H1 (cell line): ENCODE measurements around the gene ZBTB9. TPM values are rescaled to one million over a fixed set of nuclear protein-coding genes. Genes with fewer than 3 reads are reported as not detected.

Experiments used
- CTCF ChIA-PET: fragments of 300-600 bp; sonication (Branson Sonifier 250); formaldehyde crosslinking; loops from one replicate; lab custom pipeline; 2021; ENCODE audit not compliant: partially characterized antibody; lab: Charles Lee
- POLR2A ChIA-PET: fragments of 300-600 bp; sonication (Branson Sonifier 250); formaldehyde crosslinking; loops from one replicate; lab custom pipeline; 2021; ENCODE audit warnings: inconsistent platforms; ENCODE audit not compliant: partially characterized antibody; lab: Charles Lee
- DNase-seq, 2 experiments: peaks; one replicate each; pipeline versions ENCODE4 v3.0.0 to v3.0.0-alpha.2; 2010 to 2022; ENCODE audit warnings: low spot score in 2 of 2, low read depth in 1 of 2, mixed read lengths in 1 of 2
- FAIRE-seq: peaks from 2 replicates; lab custom pipeline; 2011; peaks lifted over from hg19 to GRCh38; lab: Jason Lieb, UNC
- H2AFZ ChIP-seq: 2 replicates; pipeline ENCODE4 v1.8.1; 2012; ENCODE audit warnings: low read length, inconsistent platforms
- H2AK5ac ChIP-seq: 2 replicates; pipeline ENCODE4 v1.6.1; 2013; ENCODE audit warnings: low read depth, low read length
- H2BK120ac ChIP-seq: replicated peaks from 2 replicates; pipeline ENCODE3; 2013; ENCODE audit warnings: low read depth, low read length, inconsistent platforms
- H2BK12ac ChIP-seq: 2 replicates; pipeline ENCODE4 v1.6.1; 2013; ENCODE audit warnings: low read depth, low read length
- H2BK15ac ChIP-seq: 2 replicates; pipeline ENCODE4 v1.6.1; 2013; ENCODE audit warnings: low read length
- H2BK20ac ChIP-seq: 2 replicates; pipeline ENCODE4 v1.6.1; 2013; ENCODE audit warnings: low read length
- H2BK5ac ChIP-seq: 2 replicates; pipeline ENCODE4 v1.6.1; 2013; ENCODE audit warnings: low read depth, low read length
- H3K14ac ChIP-seq: 2 replicates; pipeline ENCODE4 v1.6.1; 2013; ENCODE audit warnings: inconsistent platforms; ENCODE audit not compliant: insufficient read length
- H3K18ac ChIP-seq: 2 replicates; pipeline ENCODE4 v1.6.1; 2013; ENCODE audit warnings: low read length; ENCODE audit errors: extremely low read depth
- H3K23ac ChIP-seq: 2 replicates; pipeline ENCODE4 v1.6.1; 2013; ENCODE audit warnings: inconsistent platforms; ENCODE audit not compliant: insufficient read length
- H3K23me2 ChIP-seq: 2 replicates; pipeline ENCODE4 v1.6.1; 2013; ENCODE audit warnings: low read depth, low read length
- H3K27ac ChIP-seq: 2 replicates; pipeline ENCODE4 v1.6.1; 2011; ENCODE audit warnings: low read depth, low read length, inconsistent platforms
- H3K27me3 ChIP-seq, 4 experiments: replicated peaks in 1 of 4; 1 replicate in 1 of 4; 2 replicates in 3 of 4; pipeline versions ENCODE4 v1.6.1 to v1.8.1; 2011 to 2013; ENCODE audit warnings: low read length in 3 of 4, mild to moderate bottlenecking in 3 of 4, inconsistent platforms in 2 of 4, mixed read lengths in 2 of 4, moderate library complexity in 1 of 4; ENCODE audit not compliant: control insufficient read depth in 3 of 4, insufficient read depth in 3 of 4; ENCODE audit errors: extremely low read depth in 1 of 4
- H3K36me3 ChIP-seq, 4 experiments: 2 replicates each; pipeline versions ENCODE4 v1.6.1 to v1.8.1; 2011 to 2013; ENCODE audit warnings: mild to moderate bottlenecking in 4 of 4, low read length in 3 of 4, moderate library complexity in 2 of 4, control low read depth in 1 of 4, inconsistent platforms in 1 of 4; ENCODE audit not compliant: insufficient read depth in 4 of 4, control insufficient read depth in 2 of 4
- H3K4ac ChIP-seq: replicated peaks from 2 replicates; pipeline ENCODE3; 2013; ENCODE audit warnings: low read length, low read depth, mixed read lengths, inconsistent platforms; ENCODE audit not compliant: insufficient read length
- H3K4me1 ChIP-seq, 4 experiments: replicated peaks in 1 of 4; 1 replicate in 1 of 4; 2 replicates in 3 of 4; pipeline versions ENCODE4 v1.6.1 to v1.8.1; 2011 to 2013; ENCODE audit warnings: low read length in 3 of 4, inconsistent platforms in 2 of 4, mixed read lengths in 1 of 4; ENCODE audit not compliant: insufficient read depth in 4 of 4, control insufficient read depth in 3 of 4
- H3K4me2 ChIP-seq, 2 experiments: 2 replicates each; pipeline versions ENCODE4 v1.6.1 to v1.8.1; 2011 to 2013; ENCODE audit warnings: low read depth in 2 of 2, low read length in 2 of 2, control low read depth in 1 of 2, inconsistent platforms in 1 of 2, mild to moderate bottlenecking in 1 of 2; ENCODE audit not compliant: insufficient read depth in 1 of 2
- H3K4me3 ChIP-seq, 4 experiments: fragments of 200-600, 300-600 bp in 1 of 4; sonication (generic), shearing (Covaris generic), sonication (Bioruptor Twin) in 1 of 4; 2 replicates each; pipeline versions ENCODE4 v1.5.1 to v1.8.1; 2011 to 2016; ENCODE audit warnings: low read length in 4 of 4, low read depth in 3 of 4, control low read depth in 2 of 4, inconsistent platforms in 2 of 4, mild to moderate bottlenecking in 2 of 4, mixed read lengths in 1 of 4, moderate library complexity in 1 of 4; ENCODE audit not compliant: insufficient read depth in 2 of 4; ENCODE audit errors: extremely low read depth in 1 of 4
- H3K56ac ChIP-seq: replicated peaks from 2 replicates; pipeline ENCODE3; 2013; ENCODE audit warnings: low read depth, mild to moderate bottlenecking, mixed read lengths, low read length, inconsistent platforms; ENCODE audit not compliant: insufficient read length
- H3K79me1 ChIP-seq: 2 replicates; pipeline ENCODE4 v1.6.1; 2013; ENCODE audit warnings: low read depth, low read length, control low read depth
- H3K79me2 ChIP-seq, 2 experiments: 2 replicates each; pipeline versions ENCODE4 v1.6.1 to v1.8.1; 2012 to 2013; ENCODE audit warnings: low read length in 2 of 2, mild to moderate bottlenecking in 2 of 2, inconsistent platforms in 1 of 2; ENCODE audit not compliant: insufficient read depth in 2 of 2, control insufficient read depth in 1 of 2
- H3K9ac ChIP-seq, 4 experiments: replicated peaks in 1 of 4; 1 replicate in 1 of 4; 2 replicates in 3 of 4; pipeline versions ENCODE4 v1.6.1 to v1.8.1; 2011 to 2013; ENCODE audit warnings: low read depth in 3 of 4, low read length in 3 of 4, control low read depth in 2 of 4, mild to moderate bottlenecking in 2 of 4, moderate library complexity in 2 of 4, inconsistent platforms in 1 of 4; ENCODE audit errors: extremely low read depth in 1 of 4
- H3K9me3 ChIP-seq, 2 experiments: 2 replicates each; pipeline versions ENCODE4 v1.6.1 to v1.8.1; 2012 to 2013; ENCODE audit warnings: mild to moderate bottlenecking in 2 of 2, moderate library complexity in 2 of 2, control low read depth in 1 of 2, inconsistent platforms in 1 of 2, low read depth in 1 of 2, low read length in 1 of 2, mixed read lengths in 1 of 2; ENCODE audit not compliant: insufficient read depth in 2 of 2
- H4K20me1 ChIP-seq, 2 experiments: replicated peaks in 1 of 2; 2 replicates each; pipeline versions ENCODE3 to v1.8.1; 2011 to 2013; ENCODE audit warnings: inconsistent platforms in 2 of 2, low read length in 2 of 2, mild to moderate bottlenecking in 1 of 2; ENCODE audit not compliant: insufficient read depth in 2 of 2, control insufficient read depth in 1 of 2
- H4K5ac ChIP-seq: 2 replicates; pipeline ENCODE4 v1.6.1; 2013; ENCODE audit warnings: low read length, low read depth, mixed read lengths, inconsistent platforms; ENCODE audit not compliant: insufficient read length
- H4K8ac ChIP-seq: 2 replicates; pipeline ENCODE4 v1.8.0; 2013; ENCODE audit warnings: mild to moderate bottlenecking, moderate library complexity, low read length, inconsistent platforms; ENCODE audit not compliant: insufficient read depth; ENCODE audit errors: extremely low read depth
- H4K91ac ChIP-seq: replicated peaks from 2 replicates; pipeline ENCODE3; 2013; ENCODE audit warnings: low read length, mixed read lengths, inconsistent platforms; ENCODE audit not compliant: insufficient read length
- CBX5 ChIP-seq: fragments of 300-800, 300-1000 bp; sonication (generic); IDR thresholded peaks from 2 replicates; pipeline ENCODE4 v1.7.1; 2016; ENCODE audit warnings: antibody characterized with exemption, low read length, low read depth
- EZH2 ChIP-seq: fragments of 200-600 bp; sonication (generic); IDR thresholded peaks from 2 replicates; pipeline ENCODE4 v1.7.1; 2012; ENCODE audit warnings: low read depth, mild to moderate bottlenecking, moderate library complexity, low read length, inconsistent platforms; ENCODE audit not compliant: severe bottlenecking
- SP1 ChIP-seq: IDR thresholded peaks from 2 replicates; pipeline ENCODE4 v1.6.1; 2011; ENCODE audit warnings: low read depth, low read length
- TBP ChIP-seq: IDR thresholded peaks from 2 replicates; pipeline ENCODE4 v1.6.1; 2011; ENCODE audit warnings: low read depth, low read length, improper control_type of control experiment
- YY1 ChIP-seq: IDR thresholded peaks from 2 replicates; pipeline ENCODE4 v1.6.1; 2011; ENCODE audit warnings: low read depth, mild to moderate bottlenecking, low read length
- WGBS, 2 experiments: shearing (Covaris generic) in 1 of 2; methylation state at CpG; one replicate each; pipeline versions ENCODE4 v1.1.6 to v1.1.7; 2013 to 2015; ENCODE audit warnings: low lambda C conversion rate in 2 of 2, mixed read lengths in 2 of 2, inconsistent platforms in 1 of 2, low coverage in 1 of 2, missing lambda C conversion rate in 1 of 2; ENCODE audit not compliant: insufficient replicate concordance in 2 of 2, insufficient coverage in 1 of 2, insufficient read length in 1 of 2; ENCODE audit errors: extremely low coverage in 1 of 2, missing lambda C conversion rate in 1 of 2; 5-methylcytosine and 5-hydroxymethylcytosine counted together
- long read RNA-seq, 2 experiments: library from RNA in 1 of 2; library from capped mRNA in 1 of 2; stranded (forward); transcript quantifications; one replicate each; pipeline ENCODE4 v2.0.0, GENCODE V29; 2021; ENCODE audit warnings: inconsistent platforms in 1 of 2
- polyA minus RNA-seq, 3 experiments: library from RNA; depleted of rRNA, polyadenylated mRNA; stranded (reverse); fragments of >200 nt; gene quantifications; 1 replicate in 2 of 3; 2 replicates in 1 of 3; pipeline ENCODE4 v1.2.3, GENCODE V29; 2011
- polyA plus RNA-seq, 7 experiments: library from polyadenylated mRNA; depleted of rRNA in 3 of 7; stranded (reverse) in 5 of 7; unstranded in 2 of 7; fragments of >200 nt in 5 of 7; fragments of 200-250 nt in 2 of 7; gene quantifications; 1 replicate in 5 of 7; 2 replicates in 1 of 7; 4 replicates in 1 of 7; pipeline versions ENCODE4 v1.2.1 to v1.2.3, GENCODE V29; 2011 to 2013; ENCODE audit warnings: missing spikeins in 2 of 7, mixed read lengths in 2 of 7
- total RNA-seq: library from RNA; stranded (reverse); fragmentation: NEBNext Ultra II Directional; extraction: Animal tissue kit (Norgen Biotek cat#: 25700); gene quantifications from 2 replicates; pipeline ENCODE4 v1.2.1, GENCODE V29; 2021

ZBTB9 gene
- total RNA-seq (20.2 and 25.0 TPM in 2 replicates), polyA plus RNA-seq (2011; rRNA removed) (15.1 and 16.9 TPM in 2 replicates), polyA minus RNA-seq (2011; rRNA and poly(A)+ RNA removed) (24.1 and 24.3 TPM in 2 replicates)
- 17.9 TPM for polyA plus RNA-seq (2011; cell fraction: cytosol; rRNA removed)
- 54.7 TPM for polyA plus RNA-seq (2011; cell fraction: nucleus; rRNA removed)
- polyA plus RNA-seq (2012, experiment 1 of 2) = 28.1 to 36.7 TPM (median 31.7 TPM) in 4 replicates
- polyA plus RNA-seq (2012, experiment 2 of 2) = 23.3 TPM
- 12.5 TPM for polyA plus RNA-seq (2013, experiment 1 of 2)
- 13.7 TPM for polyA plus RNA-seq (2013, experiment 2 of 2)
- polyA minus RNA-seq (2011; cell fraction: cytosol; rRNA and poly(A)+ RNA removed) = 17.0 TPM
- 9.4 TPM for polyA minus RNA-seq (2011; cell fraction: nucleus; rRNA and poly(A)+ RNA removed)
- long read RNA-seq, experiment 1, transcript ZBTB9-201 (2 exons, 2,716 nt) = major isoform, 15 of 45 reads
- long read RNA-seq, experiment 1, partial matches to known transcripts = 0 of 45 reads
- long read RNA-seq, experiment 1, other reads (novel, unspliced or antisense) = 30 of 45 reads
- long read RNA-seq, experiment 2, transcript ZBTB9-201 (2 exons, 2,716 nt) = major isoform, 35 of 38 reads
- long read RNA-seq, experiment 2, partial matches to known transcripts = 0 of 38 reads
- long read RNA-seq, experiment 2, other reads (novel, unspliced or antisense) = 3 of 38 reads

GRCh38 chr6:33454009-33454946 is at the start of gene ZBTB9:
TSS of gene ZBTB9 (plus strand) at chr6:33454576. CDS start at chr6:33455101, 525 bp downstream.
- no peak for FAIRE-seq
- Histone ChIP-seq H3K14ac (no peak within 1 kb of the TSS), H3K4me3 (peak within 1 kb of the TSS; percentile 52 to 93 (median 88)), H4K8ac (peak within 1 kb of the TSS; percentile 76), H2BK15ac (no peak within 1 kb of the TSS), H2BK12ac (no peak within 1 kb of the TSS), H3K9me3 (no peaks in the 10 kb centered on the region), H2BK120ac (no peak within 1 kb of the TSS), H4K20me1 (peaks cover 0 to 2% of the 10 kb centered on the region in 2 experiments), H2AFZ (peak within 1 kb of the TSS; percentile 28; the same call in 1 of the 2 replicates), H4K5ac (peak within 1 kb of the TSS; percentile 32), H4K91ac (peak within 1 kb of the TSS; percentile 35), H3K4me1 (peaks cover 0 to 5% (median 4%) of the 10 kb centered on the region in 4 experiments; a peak in 6 of 7 replicates), H3K4me2 (peak within 1 kb of the TSS; percentile 69 to 81), H3K56ac (peak within 1 kb of the TSS; percentile 62), H3K79me1 (peaks cover 5% of the 10 kb centered on the region; the same call in 1 of the 2 replicates), H3K4ac (no peak within 1 kb of the TSS), H3K36me3 (peaks cover 14 to 40% (median 22%) of the 10 kb centered on the region in 4 experiments), H3K23me2 (peaks cover 9% of the 10 kb centered on the region), H2BK5ac (peak within 1 kb of the TSS; percentile 75), H2AK5ac (no peak within 1 kb of the TSS), H3K27ac (peak within 1 kb of the TSS; percentile 32; the same call in 1 of the 2 replicates), H3K9ac (peak within 1 kb of the TSS; percentile 15 to 75 (median 69)), H2BK20ac (no peak within 1 kb of the TSS), H3K23ac (no peak within 1 kb of the TSS), H3K18ac (peak within 1 kb of the TSS; percentile 83), H3K27me3 (no peaks in the 10 kb centered on the region), H3K79me2 (peaks cover 0 to 13% of the 10 kb centered on the region in 2 experiments; a peak in 2 of 4 replicates)
- CTCF ChIA-PET = interaction anchor here (0.9 to 1.4 kb wide), 4 partner anchors 22 to 65 kb away, joined by 3 read pairs; no protein-coding TSS in a partner anchor
- WGBS, 2 experiments = 2% methylated on average over 61 of the region's 65 CpGs; no CpG with 5 or more reads in 1 of the 2 experiments
- DNase-seq = peak; percentile 86 to 94
- POLR2A ChIA-PET = interaction anchor here (0.9 to 17.2 kb wide), 23 partner anchors 8 to 238 kb away, joined by 3 to 381 read pairs (median 5); partner anchors contain the start of genes B3GALT4, BAK1, CUTA and KIFC1
- TF ChIP-seq TBP (peak; percentile 68; the same call in 1 of the 2 replicates), SP1 (peak; percentile 81), CBX5 (no peak), EZH2 (no peak), YY1 (no peak)
